Mesothelial cell of epicardium (in vitro differentiated cells): ENCODE results near the gene MMP23B. TPM values are rescaled to one million over a fixed set of nuclear protein-coding genes. Genes with fewer than 3 reads are reported as not detected.
A peak's percentile ranks its signal among the peaks of the same experiment; 100 is the strongest.

Experiments
- DNase-seq, 2 experiments: peaks; one replicate each; pipeline ENCODE4 v3.0.0; 2021; ENCODE audit warnings: low spot score in 2 of 2; ENCODE audit not compliant: unreplicated experiment in 2 of 2
- H3K27ac Mint-ChIP-seq: 2 replicates; pipeline ENCODE4 v1.8.0; 2021; ENCODE audit warnings: mixed read lengths
- H3K27me3 Mint-ChIP-seq: 2 replicates; pipeline ENCODE4 v1.8.0; 2021; ENCODE audit warnings: low read depth, mixed read lengths
- H3K36me3 Mint-ChIP-seq: 2 replicates; pipeline ENCODE4 v1.8.0; 2021; ENCODE audit warnings: mixed read lengths
- H3K4me1 Mint-ChIP-seq: 2 replicates; pipeline ENCODE4 v1.8.0; 2021; ENCODE audit warnings: mixed read lengths
- H3K4me3 Mint-ChIP-seq: 2 replicates; pipeline ENCODE4 v1.8.0; 2021; ENCODE audit warnings: mild to moderate bottlenecking, moderate library complexity, mixed read lengths
- H3K9me3 Mint-ChIP-seq: 2 replicates; pipeline ENCODE4 v1.8.0; 2021; ENCODE audit warnings: mixed read lengths
- total RNA-seq: library from RNA; stranded (reverse); gene quantifications from 3 replicates; pipeline ENCODE4 v1.2.1, GENCODE V29; 2021
- TF ChIP-seq, protein P1 (sequence below): fragments of 200-600 bp; sonication (generic); IDR thresholded peaks from one replicate; pipeline ENCODE4 v1.5.0; 2021; ENCODE audit warnings: antibody characterized with exemption; ENCODE audit not compliant: unreplicated experiment

MMP23B gene
- 63.8 to 70.3 TPM (median 65.4 TPM) in 3 replicates for total RNA-seq

DNA sequence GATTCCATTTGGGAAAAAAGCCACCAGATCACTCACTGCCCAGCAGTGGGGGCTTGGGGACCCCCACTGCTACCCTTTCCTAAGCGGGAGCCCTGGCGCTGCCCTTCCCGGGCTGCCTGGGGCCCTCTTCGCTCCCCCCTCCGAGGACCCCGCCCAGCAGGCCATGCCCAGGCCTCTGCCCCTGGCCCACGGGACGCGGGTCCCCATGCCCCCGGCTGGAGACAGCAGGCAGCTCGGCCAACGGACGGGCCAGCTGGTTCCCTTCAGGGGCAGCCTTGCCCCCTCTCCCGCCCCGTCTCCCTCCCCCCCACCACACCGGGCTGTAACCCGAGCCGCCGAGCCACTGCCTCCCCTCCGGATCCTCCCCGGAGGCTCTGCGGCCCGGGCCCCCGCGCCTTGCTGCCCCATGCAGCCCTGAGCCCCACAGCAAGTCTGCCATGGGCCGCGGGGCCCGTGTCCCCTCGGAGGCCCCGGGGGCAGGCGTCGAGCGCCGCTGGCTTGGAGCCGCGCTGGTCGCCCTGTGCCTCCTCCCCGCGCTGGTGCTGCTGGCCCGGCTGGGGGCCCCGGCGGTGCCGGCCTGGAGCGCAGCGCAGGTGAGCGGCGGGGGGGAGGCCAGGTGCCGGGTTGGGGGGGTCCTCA is at the start of gene MMP23B:
TSS of gene MMP23B (plus strand) at position 392 of the 639 bp plus-strand sequence. CDS start at position 438, 46 bp downstream.
- Mint-ChIP-seq H3K9me3 (no peaks in the 10 kb centered on the region), H3K4me1 (peaks cover 3% of the 10 kb centered on the region), H3K4me3 (peak within 1 kb of the TSS; percentile 61), H3K36me3 (no peaks in the 10 kb centered on the region), H3K27ac (peak within 1 kb of the TSS; percentile 61), H3K27me3 (peaks cover 9% of the 10 kb centered on the region)
- peak in 1 of 2 experiments; percentile 42 for DNase-seq
- TF ChIP-seq, protein P1, sequence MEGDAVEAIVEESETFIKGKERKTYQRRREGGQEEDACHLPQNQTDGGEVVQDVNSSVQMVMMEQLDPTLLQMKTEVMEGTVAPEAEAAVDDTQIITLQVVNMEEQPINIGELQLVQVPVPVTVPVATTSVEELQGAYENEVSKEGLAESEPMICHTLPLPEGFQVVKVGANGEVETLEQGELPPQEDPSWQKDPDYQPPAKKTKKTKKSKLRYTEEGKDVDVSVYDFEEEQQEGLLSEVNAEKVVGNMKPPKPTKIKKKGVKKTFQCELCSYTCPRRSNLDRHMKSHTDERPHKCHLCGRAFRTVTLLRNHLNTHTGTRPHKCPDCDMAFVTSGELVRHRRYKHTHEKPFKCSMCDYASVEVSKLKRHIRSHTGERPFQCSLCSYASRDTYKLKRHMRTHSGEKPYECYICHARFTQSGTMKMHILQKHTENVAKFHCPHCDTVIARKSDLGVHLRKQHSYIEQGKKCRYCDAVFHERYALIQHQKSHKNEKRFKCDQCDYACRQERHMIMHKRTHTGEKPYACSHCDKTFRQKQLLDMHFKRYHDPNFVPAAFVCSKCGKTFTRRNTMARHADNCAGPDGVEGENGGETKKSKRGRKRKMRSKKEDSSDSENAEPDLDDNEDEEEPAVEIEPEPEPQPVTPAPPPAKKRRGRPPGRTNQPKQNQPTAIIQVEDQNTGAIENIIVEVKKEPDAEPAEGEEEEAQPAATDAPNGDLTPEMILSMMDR, result no peak

DNA sequence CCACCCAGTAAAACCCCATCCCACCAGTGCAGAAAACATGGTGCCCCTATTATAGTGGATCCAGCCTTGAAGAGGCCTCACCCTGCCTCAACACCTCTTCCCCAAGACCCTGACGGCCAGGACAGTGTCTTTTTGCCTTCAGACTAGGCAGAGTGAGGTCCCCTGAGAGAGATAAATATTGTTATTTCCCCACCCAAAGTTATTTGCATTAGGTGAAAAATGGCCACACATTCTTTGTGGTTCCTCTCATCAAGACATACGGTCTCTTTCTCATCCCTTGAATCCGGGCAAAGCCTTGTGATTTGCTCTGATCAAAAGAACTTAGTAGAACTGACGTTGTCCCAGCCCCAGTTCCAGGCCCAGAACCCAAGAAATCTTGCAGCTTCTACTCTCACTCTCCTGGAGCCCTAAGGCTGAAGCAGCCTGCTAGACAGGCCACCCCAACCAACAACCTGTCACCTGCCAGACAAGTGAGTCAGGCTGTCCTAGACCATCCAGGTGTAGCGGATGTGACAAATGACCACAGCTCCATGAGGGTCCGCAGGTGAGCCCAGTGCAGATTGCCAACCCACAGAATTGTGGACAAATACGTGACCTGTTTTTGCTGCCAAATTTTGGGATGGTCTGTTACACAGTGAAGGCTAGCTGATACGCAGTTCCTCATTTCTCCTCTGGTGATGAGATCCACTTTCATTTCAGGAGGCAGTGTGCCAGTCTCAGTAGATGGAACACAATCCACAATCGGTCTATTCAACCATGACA is 49.2 kb upstream of the MMP23B start:
- Mint-ChIP-seq H3K36me3 (no peaks in the 10 kb centered on the region), H3K4me3 (no peak overlapping the region), H3K9me3 (no peaks in the 10 kb centered on the region), H3K27ac (no peak overlapping the region), H3K27me3 (peaks cover 69% of the 10 kb centered on the region), H3K4me1 (no peaks in the 10 kb centered on the region)
- DNase-seq, result no peak
- TF ChIP-seq, protein P1, result no peak

GRCh38 chr1:1583347-1584010 is 48.5 kb upstream of the MMP23B start:
- H3K4me1 Mint-ChIP-seq, result no peaks in the 10 kb centered on the region
- H3K9me3 Mint-ChIP-seq, result no peaks in the 10 kb centered on the region
- TF ChIP-seq, protein P1, result no peak
- H3K27me3 Mint-ChIP-seq, result peaks cover 66% of the 10 kb centered on the region
- no peak overlapping the region for H3K4me3 Mint-ChIP-seq
- no peak for DNase-seq
- H3K36me3 Mint-ChIP-seq, result no peaks in the 10 kb centered on the region
- no peak overlapping the region for H3K27ac Mint-ChIP-seq

GRCh38 chr1:1591452-1591851 is 40.5 kb upstream of the MMP23B start:
- Mint-ChIP-seq H3K36me3 (no peaks in the 10 kb centered on the region), H3K27ac (no peak overlapping the region), H3K4me3 (no peak overlapping the region), H3K27me3 (peaks cover 10% of the 10 kb centered on the region), H3K9me3 (no peaks in the 10 kb centered on the region), H3K4me1 (no peaks in the 10 kb centered on the region)
- TF ChIP-seq, protein P1, result no peak
- no peak for DNase-seq

GRCh38 chr1:1593834-1594601 is 38.0 kb upstream of the MMP23B start:
- Mint-ChIP-seq H3K27me3 (peaks cover 18% of the 10 kb centered on the region), H3K27ac (no peak overlapping the region)

More at GRCh38 chr1:1593834-1594601, 38.0 kb upstream of the MMP23B start:
- TF ChIP-seq, protein P1, result no peak
- no peak for DNase-seq
- H3K36me3 Mint-ChIP-seq, result no peaks in the 10 kb centered on the region
- no peaks in the 10 kb centered on the region for H3K9me3 Mint-ChIP-seq
- H3K4me1 Mint-ChIP-seq, result peaks cover 7% of the 10 kb centered on the region
- H3K4me3 Mint-ChIP-seq, result no peak overlapping the region
